ENCODE measurements around the gene PGM5.

DNA sequence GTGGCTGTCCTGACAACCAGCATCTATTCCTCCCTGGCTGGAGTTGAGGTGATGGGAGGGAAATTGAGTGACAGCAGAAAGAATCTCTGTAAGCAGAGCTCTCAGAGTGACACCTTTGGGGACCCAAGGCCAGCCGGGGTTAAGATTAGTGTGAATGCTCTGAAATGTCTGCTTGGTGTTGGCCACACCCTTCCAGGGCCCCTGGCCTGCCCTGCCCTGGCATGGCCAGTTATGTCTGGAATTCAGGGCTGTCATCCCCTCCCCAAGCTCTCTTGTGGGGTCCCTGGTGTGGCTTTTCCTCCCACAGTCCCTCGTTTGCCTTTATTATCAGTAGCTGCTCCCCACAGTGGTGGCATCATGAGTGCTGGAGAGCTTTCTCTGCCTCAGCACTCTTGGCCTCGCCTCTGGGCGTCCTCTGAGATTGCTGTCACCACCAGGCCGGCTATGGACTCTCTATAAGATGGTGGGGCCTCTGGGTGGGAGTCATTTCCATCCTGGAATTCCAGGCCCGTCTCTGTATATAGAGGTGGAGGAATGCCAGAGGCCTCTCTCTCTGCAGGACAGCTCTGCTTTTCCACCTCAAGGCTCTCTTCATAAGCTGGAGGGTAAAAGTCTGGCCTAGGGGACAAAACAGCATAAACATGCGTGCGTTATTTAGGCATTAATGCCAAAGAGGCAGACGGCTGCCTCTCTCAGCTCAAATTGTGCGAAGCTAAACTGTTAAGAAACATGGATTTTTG is 180.6 kb downstream of the PGM5 start:
- TF ChIP-seq YY1 (IDR thresholded peaks at IDR 0.05; ENCODE audit: insufficient read depth, insufficient read length) = no peak
- TF ChIP-seq ZNF274 (IDR thresholded peaks at IDR 0.05; ENCODE audit: low read depth, low read length) = no peak
- TF ChIP-seq SUZ12 (IDR thresholded peaks at IDR 0.05; ENCODE audit: extremely low read depth, insufficient read depth, insufficient read length) = no peak
